HG02678 (cell line): ENCODE results near the gene IGSF22.
A peak's percentile ranks its signal among the peaks of the same experiment; 100 is the strongest.

ENCODE experiments used
- ATAC-seq: cut with Tn5 transposase; IDR thresholded peaks from one replicate; pipeline ENCODE4 v1.9.1; 2021; ENCODE audit warnings: mild to moderate bottlenecking, moderate library complexity; ENCODE audit not compliant: unreplicated experiment

IGSF22 gene

DNA sequence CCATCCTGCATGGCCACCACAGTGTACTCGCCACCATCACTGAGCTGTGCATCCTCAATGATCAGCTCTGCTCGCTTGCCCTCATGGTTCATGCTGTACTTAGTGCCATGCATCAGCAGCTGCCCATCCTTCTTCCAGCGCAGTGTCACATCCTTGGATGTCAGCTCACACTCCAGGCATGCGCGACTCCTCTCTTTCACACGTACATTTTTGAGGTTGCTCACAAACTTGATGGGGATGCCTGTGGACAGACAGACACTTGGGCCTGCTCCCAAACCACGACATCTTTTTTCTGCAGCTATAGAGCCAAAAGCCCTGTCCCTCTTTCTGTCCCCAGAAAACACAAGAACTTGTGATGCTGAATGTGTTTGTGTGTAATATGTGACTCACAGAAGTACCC, 10.5 kb downstream of the IGSF22 start:
- no peak for ATAC-seq

DNA sequence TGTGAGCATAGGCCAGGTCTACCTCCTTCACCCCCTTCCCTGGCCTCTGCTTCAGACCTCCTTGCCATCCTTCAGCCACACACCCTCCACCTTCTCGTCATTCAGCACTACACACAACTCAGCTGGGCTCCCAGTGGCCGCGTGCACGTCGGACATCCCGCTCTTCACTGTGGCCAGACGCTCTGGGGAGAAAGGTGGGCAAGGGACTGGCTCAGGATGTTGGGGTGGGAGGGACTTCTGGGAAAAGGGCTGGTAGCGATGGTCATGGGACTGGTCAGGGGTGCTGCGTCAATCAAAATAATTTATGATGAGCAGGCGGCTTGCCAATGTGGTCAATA, 11.6 kb downstream of the IGSF22 start:
- ATAC-seq = no peak

DNA sequence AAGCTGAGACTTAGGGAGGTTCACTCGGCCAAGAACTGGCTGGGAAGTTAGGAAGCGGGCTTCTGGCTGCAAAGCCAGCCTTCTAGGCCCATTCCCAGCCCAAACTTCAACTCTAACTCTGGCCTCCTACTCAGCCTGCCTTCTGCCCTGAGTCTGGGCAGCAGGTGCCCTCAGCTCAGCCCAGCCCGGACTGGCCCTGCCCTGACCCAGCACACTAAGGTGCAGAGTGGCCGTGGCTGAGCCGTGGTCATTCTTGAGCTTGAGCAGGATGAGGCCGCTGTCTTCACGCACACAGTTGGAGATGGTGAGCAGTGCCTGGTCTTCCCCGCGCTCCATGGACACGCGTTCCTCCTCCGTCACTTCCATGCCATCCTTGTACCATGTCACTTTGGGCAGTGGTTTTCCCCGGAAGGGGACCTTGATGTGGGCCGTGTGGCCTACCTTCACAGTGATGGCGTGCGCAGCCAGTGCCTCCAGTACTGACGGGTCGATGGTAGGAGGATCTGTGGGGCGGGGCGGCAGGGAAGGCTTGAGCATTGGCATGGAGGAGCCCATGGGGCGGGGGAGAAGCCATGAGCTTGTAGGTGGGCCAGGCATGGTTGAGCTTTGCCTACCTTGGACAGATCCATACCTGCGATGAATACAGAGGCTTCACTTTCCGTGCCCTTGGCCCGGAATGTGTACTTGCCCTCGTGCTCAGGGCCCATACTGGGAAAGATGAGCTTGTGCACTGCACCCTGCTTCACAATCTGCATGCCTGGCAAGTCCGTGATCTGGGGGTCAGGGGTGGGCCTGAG, 12.1 kb downstream of the IGSF22 start:
- ATAC-seq = no peak

DNA sequence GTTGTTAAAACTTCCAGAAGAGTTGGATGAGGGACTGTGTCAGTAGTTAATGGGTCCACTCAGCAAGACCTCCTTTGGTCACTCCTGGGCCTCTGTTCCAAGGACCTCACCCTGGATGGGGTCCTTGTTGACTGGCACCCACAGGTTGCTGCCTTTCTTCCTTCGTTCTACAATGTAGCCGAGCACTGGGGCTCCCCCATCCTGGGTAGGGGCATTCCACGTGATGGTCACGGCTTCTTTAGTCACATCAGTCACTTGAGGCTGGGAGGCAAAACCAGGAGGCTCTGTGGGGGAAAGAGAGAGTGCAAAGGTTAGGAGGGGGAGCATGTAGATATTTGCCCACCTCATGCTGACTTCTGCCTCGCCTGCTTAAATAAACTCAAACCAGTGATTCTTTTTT, 15.4 kb downstream of the IGSF22 start:
- peak; percentile 44 for ATAC-seq

DNA sequence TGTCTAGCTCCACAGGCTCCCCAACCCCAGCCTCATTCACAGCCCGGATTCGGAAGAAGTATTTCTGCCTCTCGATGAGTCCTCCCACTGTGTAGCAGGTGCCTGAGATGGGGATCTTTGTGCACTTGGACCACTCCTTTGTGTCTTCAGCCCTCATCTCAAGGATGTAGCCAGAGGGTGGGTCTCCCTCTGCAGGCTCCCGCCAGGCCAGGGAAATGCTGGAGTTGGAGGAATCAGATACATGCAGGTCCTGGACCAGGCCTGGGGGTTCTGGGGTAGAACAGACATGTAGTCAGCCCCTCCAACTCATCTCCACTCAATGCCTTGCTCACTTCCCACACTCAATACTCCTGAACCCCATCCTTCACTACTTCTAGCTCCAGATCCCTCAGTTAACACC, 16.6 kb downstream of the IGSF22 start:
- no peak for ATAC-seq

DNA sequence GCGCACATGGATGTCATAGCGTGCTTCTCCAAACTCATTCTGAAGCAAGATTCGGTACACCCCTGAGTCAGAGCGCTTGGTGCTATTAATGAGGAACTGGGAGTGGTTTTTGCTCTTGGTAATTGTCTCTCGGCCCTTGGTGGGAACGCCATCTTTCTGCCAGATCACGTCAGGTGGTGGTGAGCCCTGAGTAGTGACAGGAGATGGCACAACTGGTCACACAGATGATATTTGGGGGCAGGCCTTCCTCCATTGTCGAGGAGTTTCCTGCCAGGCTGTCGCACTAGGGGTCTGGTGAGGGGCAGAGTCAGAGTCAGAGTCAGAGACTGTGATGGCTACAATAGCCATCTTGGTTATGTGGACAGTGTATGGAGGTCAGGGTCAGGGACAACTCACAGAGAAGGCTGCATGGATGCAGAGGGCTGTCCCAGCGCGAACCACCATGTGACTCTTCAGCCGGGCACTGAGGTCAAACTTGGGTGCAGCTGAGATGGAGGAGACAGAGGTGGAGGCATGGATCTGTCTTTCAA, 18.1 kb downstream of the IGSF22 start:
- no peak for ATAC-seq

DNA sequence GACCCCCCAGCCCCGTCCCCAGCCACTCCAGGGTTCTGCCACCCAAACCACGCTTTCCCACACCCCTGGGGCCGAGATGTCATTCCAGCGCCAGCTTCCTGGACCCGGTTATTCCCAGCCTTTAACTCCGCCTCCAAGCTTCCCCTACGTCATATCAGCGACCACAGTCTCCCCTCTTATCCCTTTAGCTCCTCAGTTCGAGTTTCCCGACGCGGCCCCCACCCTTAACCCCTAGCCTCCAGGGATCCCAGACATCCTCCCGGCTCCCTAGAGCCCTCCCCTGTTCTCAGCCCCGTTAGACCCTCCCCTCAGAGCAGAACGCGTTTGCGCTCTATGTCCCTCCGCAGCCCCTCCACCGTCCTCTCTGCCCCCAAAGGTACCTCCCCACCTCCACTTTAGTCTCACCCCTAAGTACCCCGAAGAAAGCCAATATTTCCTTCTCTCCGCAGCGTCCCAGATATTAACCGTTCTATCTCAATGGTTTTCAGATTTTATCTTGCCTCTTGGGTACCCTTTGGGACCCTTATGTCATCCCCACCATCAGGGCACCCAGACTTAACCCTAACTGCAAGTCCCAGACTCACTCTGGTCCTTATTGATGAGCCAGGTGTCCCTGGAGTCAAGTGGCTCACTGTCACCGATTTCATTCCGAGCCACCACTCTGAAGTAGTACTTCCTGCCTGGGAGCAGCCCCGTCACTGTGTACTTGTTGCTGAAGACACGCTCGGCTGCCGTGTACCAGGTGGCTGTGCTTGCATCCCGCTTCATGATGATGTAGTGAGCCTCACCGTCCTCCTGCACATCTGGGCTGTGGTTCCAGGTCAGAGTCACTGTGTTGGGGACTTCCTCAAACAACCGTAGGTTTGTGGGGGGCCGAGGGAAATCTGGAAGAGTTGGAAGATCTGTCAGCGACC, 19.4 kb downstream of the IGSF22 start:
- ATAC-seq = no peak

DNA sequence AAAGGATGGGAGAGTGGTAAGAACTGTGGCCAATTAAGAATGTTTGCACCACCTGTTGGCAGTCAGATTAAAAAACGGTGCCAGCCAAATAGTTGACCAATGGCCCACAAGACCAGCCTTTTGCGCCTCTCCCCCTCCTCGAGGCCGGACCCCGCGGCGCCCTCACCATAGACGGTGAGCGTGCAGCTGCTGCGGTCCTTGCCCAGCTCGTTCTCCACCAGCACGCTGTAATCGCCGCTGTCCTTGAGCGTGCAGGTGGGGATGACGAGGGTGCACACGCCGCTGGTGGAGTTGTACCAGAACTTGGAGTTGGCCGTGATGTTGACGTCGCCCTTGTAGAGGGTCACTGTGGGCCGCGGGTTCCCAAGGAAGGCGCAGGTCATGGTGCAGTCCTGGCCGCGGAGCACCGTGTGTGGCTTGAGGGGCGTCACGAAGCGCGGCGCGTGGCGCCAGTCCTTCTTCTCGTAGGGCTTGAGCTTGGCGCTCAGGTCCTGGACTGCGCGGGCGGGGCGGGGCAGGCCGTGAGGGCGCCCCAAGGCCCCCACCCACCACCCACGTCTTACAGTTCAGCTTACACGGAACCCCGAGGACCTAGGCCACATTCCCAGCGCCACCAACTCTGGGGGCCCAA, 20.2 kb downstream of the IGSF22 start:
- ATAC-seq = no peak

DNA sequence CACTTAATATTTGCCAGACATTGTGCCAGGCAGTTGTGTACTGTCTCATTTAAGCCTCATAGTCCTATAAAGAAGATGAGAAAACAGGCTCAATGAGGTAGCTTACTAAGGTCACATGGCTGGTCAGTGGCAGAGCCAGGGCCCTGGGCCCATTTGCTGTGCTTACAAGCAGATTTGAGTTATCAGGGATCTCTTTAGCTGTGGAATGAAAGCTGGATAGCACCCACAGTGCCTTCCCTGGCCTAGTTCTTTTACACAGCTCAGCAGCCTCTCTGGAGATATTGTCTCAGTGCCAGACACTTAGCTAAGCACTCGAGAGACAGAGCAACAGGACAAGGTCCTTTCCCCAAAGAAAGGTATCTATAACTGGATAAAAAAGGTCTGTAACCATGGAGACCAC, 21.3 kb downstream of the IGSF22 start:
- ATAC-seq = no peak

DNA sequence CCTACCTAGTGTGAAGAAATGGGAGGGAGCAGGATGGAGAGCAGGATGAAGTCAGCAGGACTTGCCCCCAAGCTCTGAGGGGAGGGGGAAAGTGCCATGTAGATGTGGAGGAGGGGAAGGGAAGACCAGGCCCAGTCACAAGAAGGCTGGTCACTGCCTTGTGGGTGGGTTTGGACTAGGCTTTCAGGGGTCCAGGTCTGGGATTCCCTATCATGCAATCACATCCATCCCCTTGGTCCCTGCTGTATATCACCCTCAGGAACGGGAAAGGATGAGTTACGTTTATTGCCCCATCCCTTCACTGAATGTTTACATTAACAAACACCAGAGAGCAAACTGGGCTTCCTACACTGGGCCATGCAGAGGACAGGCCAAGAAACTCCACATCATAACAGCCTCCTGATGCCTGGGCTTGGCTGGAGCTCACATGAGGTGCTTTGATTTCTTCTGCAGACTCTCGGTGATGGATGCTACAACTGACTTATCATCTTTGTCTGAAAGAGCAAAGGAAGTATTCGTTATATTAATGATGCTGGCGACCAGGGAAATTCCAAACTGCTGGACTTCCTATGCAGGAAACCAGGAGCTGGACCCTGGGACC, 21.8 kb downstream of the IGSF22 start:
- ATAC-seq = no peak

DNA sequence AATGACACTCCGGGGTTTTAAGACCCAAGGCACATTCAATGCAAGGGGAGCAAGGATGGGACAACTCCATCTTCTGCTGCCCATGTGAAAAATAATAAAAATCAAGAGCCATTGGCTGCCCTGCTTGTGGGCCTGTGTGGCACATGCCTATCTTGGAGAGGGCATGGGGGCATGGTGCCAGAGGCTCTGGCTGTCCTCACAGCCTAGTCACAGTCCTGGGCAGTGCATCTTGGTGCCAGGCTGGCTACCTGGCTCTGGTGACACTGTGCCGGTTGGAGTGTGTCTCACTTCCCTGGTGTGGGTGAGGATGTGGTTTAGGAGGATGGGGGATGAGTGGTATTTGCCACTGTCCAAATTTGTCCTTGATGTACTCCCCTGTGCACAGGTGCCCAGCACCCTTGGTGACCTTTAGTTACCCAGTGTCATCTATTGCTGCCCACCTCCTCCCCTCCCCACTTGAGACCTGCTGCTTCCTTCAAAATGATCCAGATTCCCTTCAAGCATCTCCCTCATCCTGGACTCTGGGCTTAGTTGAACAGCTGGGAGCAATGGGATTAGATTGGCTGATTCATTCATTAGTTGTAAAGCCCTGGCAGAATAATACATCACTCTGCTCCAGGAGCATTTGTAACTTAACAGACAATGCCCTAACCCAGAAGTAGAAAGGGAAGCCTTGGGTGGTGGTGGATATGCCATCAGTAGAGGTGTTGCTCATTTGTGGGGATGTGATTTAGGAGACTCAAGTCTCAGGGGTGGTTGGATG, 22.8 kb downstream of the IGSF22 start:
- ATAC-seq = no peak

DNA sequence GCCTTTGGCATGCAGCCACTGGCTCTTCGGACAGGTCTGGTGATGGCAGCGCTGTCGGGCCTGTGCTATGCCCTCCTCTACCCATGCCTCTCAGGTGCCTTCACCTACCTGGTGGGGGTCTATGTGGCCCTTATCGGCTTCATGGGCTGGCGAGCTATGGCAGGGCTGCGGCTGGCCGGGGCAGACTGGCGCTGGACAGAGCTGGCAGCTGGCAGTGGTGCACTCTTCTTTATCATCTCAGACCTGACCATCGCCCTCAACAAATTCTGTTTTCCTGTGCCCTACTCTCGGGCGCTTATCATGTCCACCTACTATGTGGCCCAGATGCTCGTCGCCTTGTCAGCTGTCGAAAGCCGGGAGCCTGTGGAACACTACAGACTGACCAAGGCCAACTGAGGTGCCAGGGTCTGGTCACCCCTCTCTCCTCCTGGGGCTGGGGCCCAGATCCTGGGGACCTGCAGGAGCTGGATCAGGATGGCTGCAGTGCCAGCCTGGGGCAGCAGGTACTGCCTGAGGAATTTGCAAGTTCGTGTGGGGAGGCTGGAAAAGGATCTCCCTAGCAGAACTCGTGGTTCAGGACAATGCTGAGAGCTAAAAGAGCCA, 24.3 kb downstream of the IGSF22 start:
- no peak for ATAC-seq

DNA sequence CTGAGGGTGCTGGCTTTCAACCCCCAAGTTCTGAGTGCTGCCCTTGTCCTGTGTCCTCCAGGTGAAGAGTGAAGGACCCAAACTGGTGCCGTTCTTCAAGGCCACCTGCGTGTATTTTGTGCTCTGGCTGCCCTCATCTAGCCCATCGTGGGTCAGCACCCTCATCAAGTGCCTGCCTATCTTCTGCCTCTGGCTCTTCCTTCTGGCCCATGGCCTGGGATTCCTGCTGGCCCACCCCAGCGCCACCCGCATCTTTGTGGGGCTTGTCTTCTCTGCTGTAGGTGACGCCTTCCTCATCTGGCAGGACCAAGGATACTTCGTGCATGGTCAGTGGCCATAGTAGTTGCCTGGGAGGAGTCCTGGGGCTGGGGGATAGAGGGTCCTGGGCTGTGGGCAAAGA, 25.1 kb downstream of the IGSF22 start:
- no peak for ATAC-seq

DNA sequence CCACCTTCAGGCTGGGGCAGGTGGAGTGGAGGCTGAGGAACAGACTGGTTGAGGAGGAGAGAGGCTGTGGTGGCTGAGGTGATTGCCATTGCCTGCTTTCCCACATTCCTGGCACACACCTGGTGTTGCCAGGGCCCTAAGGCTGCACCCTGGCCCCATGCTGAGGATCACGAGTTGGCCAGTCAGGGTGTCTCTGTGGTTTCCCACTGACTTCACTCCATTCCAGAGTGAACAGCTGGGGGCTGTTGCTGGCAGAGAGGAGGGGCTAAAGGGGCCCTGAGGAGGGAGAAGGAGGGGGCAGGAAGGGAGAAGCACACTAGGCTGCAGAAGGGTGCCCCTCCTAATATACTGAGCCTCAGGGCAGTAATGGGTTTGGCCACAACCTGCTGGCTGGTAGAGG, 25.6 kb downstream of the IGSF22 start:
- no peak for ATAC-seq

DNA sequence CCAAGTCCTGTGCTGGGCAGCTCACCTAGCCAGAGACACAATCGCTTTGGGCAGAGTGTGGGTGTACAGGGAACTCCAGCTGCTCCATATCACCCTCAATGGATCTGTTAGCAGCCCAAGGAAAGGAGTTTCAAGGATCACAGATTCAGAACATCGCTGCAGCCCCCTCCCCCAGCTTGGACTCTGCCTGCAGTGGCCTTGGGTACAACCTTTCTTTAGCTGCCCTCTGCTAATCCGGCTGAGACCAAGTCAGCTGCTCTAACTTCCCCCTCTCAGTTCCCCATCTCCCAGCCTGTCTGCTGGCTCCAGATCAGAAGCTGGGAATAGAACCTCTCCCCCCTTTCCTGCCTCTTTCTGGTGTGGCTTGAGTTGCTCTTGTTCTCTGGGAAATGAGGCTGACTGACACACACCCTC, 26.1 kb downstream of the IGSF22 start:
- no peak for ATAC-seq

DNA sequence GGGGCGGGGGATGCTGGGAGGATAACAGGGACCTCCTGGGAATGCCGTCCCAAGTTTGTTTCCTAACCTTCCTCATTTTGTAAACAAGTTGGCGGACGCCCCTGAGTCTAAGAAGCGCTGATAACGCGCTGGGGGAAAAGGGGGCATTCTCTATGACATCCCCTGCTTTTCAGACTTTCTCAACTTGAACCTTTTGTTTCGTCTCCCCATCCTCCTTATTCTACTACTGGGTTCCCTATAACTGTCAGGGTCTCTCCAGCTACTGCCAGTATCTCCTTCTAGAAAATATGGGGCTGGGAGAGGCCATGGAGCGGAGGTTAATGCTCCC, 26.8 kb downstream of the IGSF22 start:
- ATAC-seq = no peak

DNA sequence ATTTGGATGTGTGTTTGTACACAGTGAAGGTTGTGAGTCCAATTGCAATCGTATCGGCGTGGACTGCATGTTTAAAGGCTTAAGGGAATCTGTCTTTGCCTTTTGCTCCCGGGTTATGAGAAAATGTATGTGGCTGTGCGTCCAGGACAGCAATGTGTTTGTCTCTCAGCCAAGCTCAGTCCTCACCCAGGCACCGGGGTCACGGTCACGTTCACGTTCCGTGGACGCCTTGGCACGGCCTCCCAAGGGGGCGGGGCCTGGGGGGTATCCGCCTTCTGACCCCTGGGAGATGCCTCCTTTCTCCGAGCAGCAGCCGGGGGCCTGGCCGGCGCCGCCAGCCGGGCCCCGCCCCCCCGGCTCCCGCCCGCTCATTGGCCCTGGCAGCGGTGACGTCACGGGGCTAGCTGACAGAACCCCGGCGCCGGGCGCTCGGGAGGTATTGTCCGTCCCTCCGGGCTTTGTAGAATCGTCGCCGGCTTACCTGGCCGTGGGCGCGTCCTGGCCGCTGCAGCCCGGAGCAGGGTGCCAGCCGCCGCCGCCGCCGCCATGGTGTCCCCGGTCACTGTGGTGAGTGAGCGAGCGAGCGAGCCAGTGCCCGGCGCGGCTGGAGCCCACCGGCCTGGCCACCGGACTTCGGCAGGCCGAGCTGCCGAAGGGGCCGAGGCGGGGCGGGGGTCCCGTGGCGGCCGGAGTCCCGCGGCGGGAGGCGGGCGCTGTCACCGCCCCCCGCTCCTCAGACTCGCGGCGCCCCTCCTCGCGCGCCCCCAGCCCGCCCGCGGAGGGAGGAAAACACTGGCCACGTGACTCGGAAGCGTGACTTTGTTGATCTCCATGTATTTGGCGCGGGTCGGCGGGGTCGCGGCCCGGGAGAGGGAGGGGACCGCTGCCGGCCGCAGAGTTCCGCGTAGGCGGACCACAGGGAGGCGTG, 27.4 kb downstream of the IGSF22 start, which contains the start of gene TMEM86A:
TSS of gene TMEM86A (plus strand) at position 439 of the 928 bp plus-strand sequence. CDS start at position 547, 108 bp downstream.
- peak; percentile 93 for ATAC-seq

DNA sequence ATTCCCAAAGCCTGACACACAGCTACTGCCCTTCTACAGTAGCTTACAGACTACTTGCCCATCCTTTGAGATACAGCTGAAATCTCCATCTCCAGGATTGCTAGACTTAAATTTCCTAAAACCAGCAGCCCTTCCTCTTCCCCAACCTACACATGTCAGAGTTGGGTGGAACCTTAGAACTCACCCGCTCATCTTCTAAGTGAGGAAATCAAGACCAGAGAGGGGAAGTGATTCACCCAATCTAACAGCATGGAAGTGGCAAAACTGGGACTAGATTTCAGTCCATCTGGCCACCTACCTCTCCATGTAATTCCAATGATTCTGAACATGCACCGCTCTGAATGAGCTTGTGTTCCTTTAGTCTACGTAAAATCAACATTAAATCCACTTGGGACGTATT, 28.4 kb downstream of the IGSF22 start:
- no peak for ATAC-seq
